HG02588 (cell line): ENCODE measurements around the gene ADARB2.
"Not testable (repeated sequence)": the region's sequence is repeated elsewhere in the genome, so short reads cannot be mapped to it uniquely, and the experiment has no call there.

Experiments
- ATAC-seq: cut with Tn5 transposase; IDR thresholded peaks from one replicate; pipeline ENCODE4 v1.9.1; 2021; ENCODE audit warnings: mild to moderate bottlenecking, moderate library complexity; ENCODE audit not compliant: unreplicated experiment

ADARB2 gene

DNA sequence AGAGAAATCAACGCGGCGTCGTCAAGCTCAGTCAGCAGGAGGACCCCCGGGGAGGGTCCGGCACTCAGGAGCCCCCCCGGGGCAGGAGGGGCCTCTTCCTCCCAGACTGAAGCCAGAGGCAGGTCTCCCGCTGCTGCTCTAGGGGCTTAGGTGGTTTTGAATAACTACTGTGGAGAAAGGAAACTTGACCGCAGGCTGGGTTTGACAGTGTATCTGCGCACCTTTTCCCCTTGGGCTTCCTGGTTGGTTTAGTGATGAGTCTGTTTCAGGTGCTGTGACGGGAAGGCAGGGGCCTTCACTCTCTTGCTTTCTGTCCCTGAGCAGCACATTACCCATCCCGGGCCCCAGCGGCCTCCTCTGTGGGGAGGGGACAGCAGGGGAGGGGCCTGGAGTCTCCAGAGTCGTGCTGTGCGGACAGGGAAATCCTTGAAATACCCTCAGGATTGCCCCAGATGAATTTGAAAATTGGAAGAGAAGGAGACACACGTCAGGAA lies 262.2 kb downstream of the ADARB2 start:
- no peak for ATAC-seq

GRCh38 chr10:1474376-1475097 lies 262.8 kb downstream of the ADARB2 start:
- ATAC-seq: no peak

DNA sequence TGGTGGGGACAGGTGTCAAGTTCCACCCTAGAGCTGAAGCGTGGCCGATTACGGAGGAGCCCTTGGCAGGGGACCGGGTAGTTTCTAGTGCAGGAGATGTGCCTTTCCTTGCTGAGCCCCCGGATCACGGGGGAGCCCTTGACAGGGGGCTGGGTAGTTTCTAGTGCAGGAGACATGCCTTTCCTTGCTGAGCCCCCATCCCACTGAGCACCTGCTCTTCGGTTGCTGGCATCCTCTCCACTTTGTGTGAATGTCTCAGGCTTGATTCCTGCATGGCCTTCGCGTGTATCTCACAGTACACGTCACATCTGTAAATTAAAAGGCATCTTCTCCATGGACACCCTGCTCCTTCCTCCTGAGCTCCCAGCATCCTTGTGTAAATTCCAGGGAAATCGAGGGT lies 263.5 kb downstream of the ADARB2 start:
- no peak for ATAC-seq

DNA sequence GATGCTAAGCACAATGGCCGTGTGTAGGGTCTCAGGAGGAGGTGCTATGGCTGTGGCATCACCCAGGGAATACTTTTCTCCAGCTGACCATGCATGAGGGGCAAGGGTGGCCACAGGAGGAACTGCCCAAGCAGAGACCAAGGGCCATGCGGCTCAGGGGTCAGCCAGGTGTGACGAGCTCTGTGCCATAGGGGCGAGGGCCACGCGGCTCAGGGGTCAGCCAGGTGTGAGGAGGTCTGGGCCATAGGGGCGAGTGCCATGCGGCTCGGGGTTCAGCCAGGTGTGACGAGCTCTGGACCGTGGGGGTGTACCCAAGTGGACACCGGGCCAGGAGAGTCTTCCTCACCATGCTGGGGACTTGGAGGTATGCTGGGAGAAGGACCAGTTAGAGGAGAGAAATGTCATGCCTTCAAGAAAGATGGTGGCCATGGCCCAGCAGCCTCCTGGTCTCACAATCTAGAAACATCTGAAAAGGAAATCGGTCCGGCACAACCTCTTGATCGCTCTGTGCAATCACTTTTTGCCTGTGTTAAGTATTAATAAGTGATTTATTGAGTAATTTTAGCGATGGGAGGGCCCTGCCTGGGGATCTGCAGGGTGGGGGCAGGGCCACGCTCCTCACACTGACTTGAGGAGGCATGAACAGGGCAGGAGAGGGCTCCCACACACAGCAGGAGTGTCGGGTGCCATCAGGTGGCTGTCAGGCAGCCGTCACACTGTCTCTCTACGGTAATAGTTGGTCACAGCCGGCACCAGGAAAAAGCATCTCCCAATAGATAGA lies 265.0 kb downstream of the ADARB2 start:
- no peak for ATAC-seq

- ATAC-seq: no peak
Measured at GRCh38 chr10:1468811-1469210, 268.5 kb downstream of the ADARB2 start.

GRCh38 chr10:1467334-1468076 lies 269.8 kb downstream of the ADARB2 start:
- ATAC-seq: no peak

DNA sequence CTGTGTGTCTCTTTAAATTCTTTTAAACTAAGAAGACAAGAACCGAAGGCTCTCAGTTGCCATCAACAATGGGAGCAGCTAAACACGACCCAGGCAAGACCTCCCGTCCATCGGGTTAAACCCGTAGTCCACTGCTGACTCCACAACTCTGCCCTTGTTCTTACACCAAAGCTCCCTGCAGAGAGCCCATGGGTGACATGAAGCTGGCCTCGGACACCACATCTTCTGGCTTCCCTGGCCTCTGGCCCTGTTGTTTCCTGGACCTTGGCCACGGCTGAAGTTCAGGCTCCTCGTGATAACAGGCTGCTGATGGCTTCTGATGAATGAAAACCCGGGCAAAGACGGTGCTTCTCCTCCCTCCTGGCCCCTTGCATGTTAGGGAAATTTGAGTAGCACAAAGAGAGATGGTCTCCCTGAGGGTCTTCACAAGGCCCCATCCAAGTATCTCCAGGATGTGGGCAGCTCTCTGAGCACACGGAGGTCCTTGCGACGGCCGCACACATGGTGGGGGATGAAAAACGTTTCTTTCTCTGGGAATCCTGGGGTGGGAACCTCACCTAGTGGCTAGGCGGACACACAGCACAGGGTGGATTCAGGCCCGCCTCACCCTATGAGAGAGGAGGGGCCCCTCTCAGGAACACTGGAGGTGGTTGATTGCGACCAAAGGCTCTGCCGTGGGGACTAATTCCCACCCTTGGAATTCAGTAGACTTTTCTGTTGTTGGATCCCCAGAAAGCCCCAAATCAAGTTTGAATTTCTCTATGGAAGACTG lies 271.1 kb downstream of the ADARB2 start:
- no peak for ATAC-seq

GRCh38 chr10:1465418-1465911 lies 271.9 kb downstream of the ADARB2 start:
- ATAC-seq: peak; percentile 67

DNA sequence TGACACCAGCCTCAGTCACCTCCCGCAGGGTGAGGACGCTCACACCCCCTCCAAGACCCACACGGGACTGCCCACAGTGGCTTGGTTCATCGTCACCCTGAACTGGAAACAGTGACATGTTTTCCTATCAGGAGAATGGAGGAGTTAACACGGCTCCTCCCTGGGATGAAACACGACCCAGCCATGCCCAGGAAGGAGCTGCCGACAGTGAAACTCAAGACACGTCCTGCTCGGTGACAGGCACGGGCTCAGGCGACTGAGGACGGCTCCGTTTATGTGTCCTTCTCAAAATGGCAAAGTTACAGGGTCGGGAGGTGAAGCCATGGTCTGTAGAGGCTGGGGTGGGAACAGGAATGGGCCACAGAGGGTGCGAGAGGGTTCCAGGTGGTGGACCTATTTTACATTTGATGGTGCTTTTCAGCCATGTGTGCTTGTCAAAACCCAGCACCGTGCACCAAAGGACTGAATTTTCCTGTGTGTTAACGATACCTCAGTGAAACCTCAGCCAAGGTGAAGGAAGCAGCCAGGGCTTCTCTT lies 272.4 kb downstream of the ADARB2 start:
- no peak for ATAC-seq

GRCh38 chr10:1463971-1464370 lies 273.4 kb downstream of the ADARB2 start:
- not testable (repeated sequence) for ATAC-seq

GRCh38 chr10:1462994-1463633 lies 274.2 kb downstream of the ADARB2 start:
- no peak for ATAC-seq

GRCh38 chr10:1462521-1462920 lies 274.8 kb downstream of the ADARB2 start:
- ATAC-seq: no peak

DNA sequence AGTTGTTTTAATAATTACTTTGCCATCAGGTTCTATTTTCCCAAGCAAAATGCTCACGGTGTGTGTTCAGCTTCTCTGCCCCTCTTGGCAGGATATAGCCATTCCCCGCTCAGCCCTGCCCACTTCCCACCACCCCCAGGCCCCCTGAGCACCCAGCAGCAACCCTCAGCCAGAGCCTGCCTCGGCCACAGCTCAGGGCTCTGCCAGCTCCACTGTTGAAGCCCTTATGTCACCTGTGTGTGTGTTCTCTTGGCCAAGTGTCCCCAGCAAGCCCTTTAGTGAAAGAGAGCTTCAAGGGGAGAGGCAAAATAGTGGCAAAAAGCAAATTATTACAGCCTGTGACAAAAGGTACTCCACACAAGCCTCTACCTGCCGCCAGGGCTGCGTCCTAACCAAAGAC lies 275.3 kb downstream of the ADARB2 start:
- ATAC-seq: no peak

DNA sequence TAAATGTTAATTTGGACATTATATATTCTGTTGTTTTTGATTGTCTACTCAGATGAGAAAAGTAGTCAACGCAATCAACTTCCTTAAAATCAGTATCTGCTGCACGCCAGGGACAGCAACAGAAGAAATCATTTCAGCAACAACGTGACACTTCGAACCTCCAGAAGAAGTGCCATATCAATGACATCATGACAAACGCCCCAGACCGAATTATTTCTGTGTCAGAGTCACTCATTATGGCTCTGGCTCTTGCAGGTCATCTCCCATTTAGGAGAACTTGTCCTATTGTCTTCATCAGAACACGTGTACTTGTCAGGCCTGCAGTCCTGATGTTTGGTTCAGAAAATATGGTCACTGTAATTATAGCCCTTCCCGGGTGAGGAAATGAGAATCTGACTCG lies 276.3 kb downstream of the ADARB2 start:
- ATAC-seq: no peak

- ATAC-seq: not testable (repeated sequence)
Measured at GRCh38 chr10:1459664-1460063, 277.7 kb downstream of the ADARB2 start.

- no peak for ATAC-seq
Measured at GRCh38 chr10:1454951-1455350, 282.4 kb downstream of the ADARB2 start.

DNA sequence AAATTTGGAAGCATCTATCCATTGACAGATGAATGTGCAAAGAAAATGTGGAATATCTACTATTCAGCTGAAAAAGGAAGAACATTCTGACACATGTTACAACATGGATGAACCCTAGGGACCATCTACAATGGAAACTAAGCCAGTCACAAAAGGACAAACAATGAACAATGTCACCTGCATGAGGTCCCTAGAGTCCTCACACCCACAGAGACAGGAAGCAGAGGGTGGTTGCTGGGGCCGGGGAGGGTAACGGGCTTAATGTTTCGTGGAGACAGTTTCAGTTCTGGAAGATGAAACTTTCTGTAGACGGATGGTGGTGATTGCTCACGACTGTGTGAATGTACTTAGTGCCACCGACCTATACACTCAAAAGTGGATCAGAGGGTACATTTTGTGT lies 282.9 kb downstream of the ADARB2 start:
- peak; percentile 97 for ATAC-seq

GRCh38 chr10:1452777-1453176 lies 284.5 kb downstream of the ADARB2 start:
- no peak for ATAC-seq

DNA sequence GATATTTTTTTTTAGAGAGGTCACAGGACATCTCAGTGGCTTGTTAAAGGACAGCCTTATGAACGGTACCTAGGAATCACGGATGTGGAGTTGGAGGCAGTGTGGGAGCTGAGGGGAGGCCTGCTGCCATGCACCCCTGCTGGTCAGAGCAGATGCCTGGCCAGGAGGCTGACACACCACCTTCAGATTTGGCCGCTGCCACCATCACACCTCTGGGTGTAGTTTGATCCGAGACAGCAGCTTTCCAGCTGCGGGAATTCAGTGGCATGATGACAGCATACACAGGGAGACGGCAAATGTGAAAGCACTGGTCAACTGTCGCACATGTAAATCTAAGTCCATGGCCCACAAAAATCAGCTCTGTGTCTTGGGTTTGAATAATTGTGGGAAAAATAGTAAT lies 285.4 kb downstream of the ADARB2 start:
- no peak for ATAC-seq

- no peak for ATAC-seq
Measured at GRCh38 chr10:1451362-1451888, 285.9 kb downstream of the ADARB2 start.
